NCI-H1417 (cell line): Measurements from ENCODE around the gene FAM174C.

Source experiments
- DNase-seq, 3 experiments: peaks; one replicate each; lab custom pipeline; 2025; lab: John Stamatoyannopoulos, UW

FAM174C gene

DNA sequence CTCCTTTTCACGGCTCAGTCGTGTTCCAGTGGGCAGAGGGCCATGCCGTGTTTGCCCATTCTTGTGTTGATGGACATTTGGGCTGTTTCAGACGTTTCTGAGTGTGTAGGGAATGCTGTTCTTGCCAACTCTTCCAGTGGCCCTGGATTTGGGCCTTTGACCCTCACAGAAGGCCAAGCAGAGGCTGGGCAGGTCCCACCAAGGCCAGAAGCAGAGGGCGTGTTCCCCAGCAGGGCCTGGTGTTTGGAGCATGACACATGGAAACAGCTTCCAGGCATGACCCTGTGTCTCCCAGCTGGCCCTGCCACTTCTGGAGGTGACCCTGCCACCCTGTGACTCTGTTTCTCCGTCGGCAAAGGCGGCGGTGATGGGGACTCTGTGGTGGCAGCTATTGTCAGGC lies 46.2 kb downstream of the FAM174C start:
- DNase-seq: no peak

DNA sequence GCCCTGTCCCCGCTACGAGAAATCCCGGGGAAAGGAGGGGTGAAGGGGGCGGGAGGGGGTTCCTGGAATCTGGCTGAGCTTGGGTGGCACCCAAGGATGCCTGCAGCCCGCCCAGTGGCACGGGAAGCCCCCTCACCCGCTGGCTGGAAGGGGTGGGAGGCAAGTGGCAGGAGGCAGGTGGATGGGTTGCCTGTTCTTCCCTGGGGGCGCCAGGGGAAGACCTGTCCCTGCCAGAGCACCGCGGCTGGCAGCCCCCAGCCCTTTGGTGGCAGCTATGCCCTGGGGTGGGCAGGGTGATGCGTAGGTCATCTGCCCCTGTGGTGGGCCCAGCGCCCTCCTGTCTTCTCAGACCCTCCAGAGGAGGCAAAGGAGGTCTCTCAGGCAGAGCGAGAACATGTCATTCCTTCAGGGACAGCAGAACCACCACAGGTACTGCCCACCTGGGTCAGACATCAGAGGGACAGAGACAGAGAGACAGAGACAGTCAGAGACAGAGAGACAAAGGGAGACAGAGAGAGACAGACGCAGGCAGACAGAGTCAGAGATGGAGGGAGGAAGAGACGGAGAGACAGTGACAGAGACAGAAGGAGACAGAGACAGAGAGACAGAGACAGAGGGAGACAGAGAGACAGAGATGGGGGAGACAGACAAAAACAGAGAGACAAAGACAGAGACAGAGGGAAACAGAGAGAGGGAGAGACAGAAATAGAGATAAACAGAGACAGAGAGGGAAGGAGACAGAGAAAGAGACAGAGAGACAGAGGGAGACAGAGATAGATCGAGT lies 47.1 kb downstream of the FAM174C start:
- no peak for DNase-seq

GRCh38 chr19:1324249-1324805 lies 49.0 kb downstream of the FAM174C start:
- no peak for DNase-seq

GRCh38 chr19:1324806-1325567 lies 49.7 kb downstream of the FAM174C start:
- peak in 2 of 3 experiments; percentile 91 to 94 for DNase-seq

- DNase-seq: no peak
Observed at GRCh38 chr19:1325568-1326294, 50.4 kb downstream of the FAM174C start.

- no peak for DNase-seq
Observed at GRCh38 chr19:1327125-1327524, 51.8 kb downstream of the FAM174C start.
